OCI-M2 (cell line): ENCODE data around the gene IL31RA.

Experiments used
- DNase-seq: peaks from one replicate; lab custom pipeline; 2025; ENCODE audit not compliant: unreplicated experiment; lab: John Stamatoyannopoulos, UW

The IL31RA gene

DNA sequence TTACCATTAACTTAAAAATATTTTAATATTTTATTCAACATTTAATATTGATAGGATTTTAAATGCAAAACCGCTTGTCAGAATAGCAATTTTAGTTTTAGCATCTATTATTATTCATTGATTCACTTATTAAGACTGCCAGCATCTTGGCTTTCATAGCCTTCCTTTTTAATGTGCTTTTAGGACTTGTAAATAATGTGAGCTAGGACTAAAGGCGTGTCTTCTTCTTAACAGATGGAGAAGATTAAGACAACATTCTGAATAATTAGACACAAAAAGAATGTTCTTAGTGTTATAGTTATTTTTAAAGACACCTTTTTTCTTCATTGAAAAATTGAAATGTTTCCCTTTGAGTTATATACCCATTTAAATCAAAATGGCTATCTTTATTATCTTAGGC is 6.9 kb downstream of the IL31RA start:
- no peak for DNase-seq

- DNase-seq: no peak
Measured at GRCh38 chr5:55860288-55860687, 9.1 kb downstream of the IL31RA start.

- DNase-seq: no peak
Measured at GRCh38 chr5:55860709-55861108, 9.6 kb downstream of the IL31RA start.

GRCh38 chr5:55864606-55865541 is 13.7 kb downstream of the IL31RA start:
- DNase-seq: no peak

DNA sequence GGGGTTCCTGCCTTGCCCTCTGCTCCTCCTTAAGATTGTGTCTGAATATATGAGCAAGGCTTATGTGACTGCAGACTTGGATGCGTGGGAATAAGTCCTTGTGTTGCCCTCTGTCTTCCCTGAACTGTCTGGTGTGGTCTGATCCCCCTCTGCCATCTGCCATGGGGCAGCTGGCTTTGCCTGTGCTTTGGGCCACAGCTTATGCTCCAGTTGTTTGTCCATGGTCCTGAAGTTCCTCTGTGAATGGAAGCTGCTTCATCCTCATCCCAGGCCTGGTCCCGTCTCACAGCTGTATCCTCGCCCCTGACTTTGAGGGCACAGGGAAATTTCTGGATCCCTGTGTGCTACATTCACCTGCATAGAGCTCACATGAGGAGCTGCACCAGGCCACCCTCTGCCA is 14.7 kb downstream of the IL31RA start:
- DNase-seq: no peak

GRCh38 chr5:55866485-55866884 is 15.3 kb downstream of the IL31RA start:
- DNase-seq: no peak

DNA sequence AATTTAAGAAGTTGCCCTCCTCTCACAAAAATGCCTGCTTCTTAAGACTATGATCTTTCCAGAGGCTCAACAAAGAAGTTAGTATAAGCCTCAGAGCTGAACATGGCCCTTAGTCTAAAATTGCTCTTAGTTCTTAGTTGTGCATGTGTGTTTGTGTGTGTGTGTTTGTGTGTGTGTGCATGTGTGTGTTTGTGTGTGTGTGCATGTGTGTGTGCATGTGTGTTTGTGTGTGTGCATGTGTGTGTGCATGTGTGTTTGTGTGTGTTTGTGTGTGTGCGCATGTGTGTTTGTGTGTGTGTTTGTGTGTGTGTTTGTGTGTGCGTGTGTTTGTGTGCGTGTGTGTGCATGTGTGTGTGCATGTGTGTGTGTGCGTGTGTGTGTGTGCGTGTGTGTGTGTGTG is 15.8 kb downstream of the IL31RA start:
- no peak for DNase-seq

- DNase-seq: no peak
Measured at GRCh38 chr5:55868846-55869245, 17.7 kb downstream of the IL31RA start.

DNA sequence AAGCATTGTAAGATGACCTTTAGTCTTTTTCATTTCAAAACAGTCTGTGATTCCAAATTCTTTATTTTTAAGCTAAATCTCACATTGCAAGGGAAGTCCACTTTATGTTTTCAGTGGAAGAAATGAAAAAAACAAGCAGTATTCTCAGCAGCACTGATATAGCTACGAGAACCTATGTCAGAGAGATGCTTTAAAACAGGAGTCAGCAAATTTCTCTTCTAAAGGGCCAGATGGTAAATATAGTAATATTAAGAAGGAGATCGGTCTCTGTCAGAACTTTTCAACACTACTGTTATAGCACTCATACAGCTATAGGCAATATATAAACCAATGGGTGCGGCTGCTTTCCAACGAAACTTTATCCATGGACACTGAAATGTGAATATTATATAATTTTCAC is 18.7 kb downstream of the IL31RA start:
- DNase-seq: no peak

- DNase-seq: no peak
Measured at GRCh38 chr5:55873234-55873633, 22.1 kb downstream of the IL31RA start.

DNA sequence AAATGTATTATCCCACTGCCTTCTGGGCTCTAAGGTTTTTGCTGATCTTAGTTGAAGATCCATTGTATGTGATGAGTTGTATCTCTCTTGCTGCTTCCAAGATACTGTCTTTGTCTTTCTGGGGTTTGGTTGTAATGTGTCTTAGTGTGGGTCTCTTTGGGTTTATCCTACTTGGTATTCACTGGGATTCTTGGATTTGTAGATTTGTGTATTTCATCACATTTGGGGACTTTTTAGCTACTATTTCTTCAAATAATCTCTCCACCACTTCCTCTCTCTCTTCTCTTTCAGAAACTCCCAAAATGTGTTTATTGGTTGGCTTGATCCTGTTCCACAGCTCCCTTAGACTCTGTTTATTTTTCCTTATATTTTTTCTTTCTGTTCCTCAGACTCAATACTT is 26.5 kb downstream of the IL31RA start:
- no peak for DNase-seq

- DNase-seq: no peak
Measured at GRCh38 chr5:55880453-55880852, 29.3 kb downstream of the IL31RA start.

- DNase-seq: no peak
Measured at GRCh38 chr5:55885359-55885758, 34.2 kb downstream of the IL31RA start.

- DNase-seq: no peak
Measured at GRCh38 chr5:55888205-55888604, 37.0 kb downstream of the IL31RA start.

DNA sequence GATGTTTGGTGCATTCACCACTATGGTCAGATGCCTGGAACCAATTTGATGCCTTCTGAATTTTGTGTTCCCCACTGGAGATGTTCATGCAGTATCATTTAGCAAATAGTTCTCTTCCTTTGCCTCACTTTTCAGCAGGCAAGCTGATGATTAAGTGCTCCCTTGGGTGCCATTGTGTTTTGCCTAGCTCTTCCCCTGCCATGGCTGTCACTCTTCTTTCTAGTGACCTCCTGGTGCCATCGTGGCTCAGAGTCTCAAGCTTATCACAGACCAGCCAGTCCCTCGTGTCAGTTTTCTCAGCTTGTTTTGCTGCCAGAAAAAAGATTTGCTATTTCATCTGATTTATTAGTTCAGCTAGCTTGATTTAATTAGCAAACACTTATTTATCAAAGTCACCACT is 41.3 kb downstream of the IL31RA start:
- DNase-seq: no peak

DNA sequence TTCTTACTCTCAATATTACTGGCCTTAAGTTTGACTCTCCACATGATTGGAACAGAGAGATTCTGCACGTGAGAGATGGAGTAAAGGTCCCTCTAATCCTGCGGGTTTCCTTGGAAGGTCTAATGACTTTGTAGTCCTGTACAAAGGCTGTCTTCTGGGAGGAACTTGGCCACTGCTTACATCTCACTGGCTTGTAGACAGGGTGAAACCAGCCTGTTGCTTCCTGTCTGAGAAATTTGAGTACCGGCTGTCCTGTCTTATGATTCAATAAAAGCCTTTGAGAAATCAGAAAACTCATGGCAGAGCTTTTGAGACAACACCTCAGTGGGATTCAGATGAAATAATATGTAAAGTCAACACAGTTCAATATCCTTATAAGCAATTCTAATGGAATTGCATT is 43.0 kb downstream of the IL31RA start:
- DNase-seq: no peak

GRCh38 chr5:55895346-55895745 is 44.2 kb downstream of the IL31RA start:
- no peak for DNase-seq

GRCh38 chr5:55896238-55896637 is 45.1 kb downstream of the IL31RA start:
- DNase-seq: no peak

DNA sequence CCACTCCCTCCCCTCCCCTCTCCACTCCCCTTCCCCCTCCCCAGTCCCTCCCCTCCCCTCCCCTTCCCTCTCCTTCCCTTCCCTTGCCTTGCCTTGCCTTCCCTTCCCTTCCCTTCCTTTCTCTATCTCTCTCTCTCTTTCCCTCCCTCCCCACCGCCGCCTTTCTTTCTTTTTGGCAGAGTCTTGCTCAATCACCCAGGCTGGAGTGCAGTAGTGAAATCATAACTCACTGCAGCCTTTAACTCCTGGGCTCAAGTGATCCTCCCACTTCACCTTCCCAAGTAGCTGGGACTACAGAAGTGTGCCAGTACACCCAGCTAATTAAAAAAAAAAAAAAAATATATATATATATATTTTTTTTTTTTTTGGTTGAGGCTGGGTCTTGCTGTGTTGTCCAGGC is 45.5 kb downstream of the IL31RA start:
- no peak for DNase-seq

DNA sequence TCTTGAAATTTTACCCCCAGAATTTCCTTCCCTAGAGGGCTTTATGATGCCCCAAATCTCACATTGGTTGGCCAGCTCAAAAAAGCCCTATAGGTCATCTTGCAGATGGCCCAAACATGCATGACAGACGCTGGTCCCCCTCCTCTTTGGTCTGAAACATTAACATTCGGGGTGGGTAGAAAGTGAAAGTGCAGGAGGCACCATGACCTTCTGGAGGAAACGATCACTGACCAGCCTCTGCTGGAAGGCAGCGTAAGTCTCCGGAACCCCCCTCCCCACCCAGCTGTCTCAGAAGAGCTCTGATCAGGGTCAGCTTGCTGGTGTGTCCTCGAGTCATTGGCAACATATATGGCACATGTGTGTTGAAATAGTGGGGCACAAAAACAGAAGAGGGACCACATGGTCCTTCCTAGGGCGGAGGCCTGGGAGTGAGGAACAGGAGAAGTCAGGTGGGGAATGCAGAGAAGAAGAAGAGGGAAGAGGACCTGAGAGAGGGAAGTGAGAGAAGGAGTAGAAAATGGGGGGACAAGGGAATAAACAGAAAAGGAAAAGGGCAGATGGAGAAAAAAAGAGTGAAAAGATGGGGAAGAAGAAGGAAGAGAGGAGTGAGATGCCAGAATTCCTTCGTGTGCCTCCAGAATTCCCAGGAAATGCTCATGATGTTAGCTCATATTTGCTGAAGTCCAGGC is 46.2 kb downstream of the IL31RA start:
- DNase-seq: no peak

DNA sequence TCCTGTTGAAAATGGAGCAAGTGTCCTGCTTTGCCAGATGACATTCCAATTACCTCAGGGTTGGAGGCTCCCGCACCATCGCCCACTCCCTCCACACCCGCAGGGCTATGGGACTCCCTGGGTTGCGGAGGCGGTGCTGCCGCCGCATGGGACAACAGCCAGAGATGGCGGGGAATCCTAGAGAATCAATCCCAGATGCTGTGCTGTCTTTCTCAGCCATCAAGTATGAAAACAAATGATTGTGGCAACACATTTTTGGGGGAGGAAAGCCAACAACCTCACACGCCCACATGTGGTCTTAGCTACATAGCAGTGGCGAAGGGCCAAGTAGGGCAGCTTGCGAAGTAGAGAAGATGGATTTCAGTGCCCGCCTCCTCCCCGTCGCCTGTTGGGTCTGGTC is 46.7 kb downstream of the IL31RA start:
- DNase-seq: no peak

GRCh38 chr5:55899344-55899743 is 48.2 kb downstream of the IL31RA start:
- DNase-seq: no peak
